Thyroid gland (tissue), 4 donors: Measurements from ENCODE around the gene LAMB3. TPM values are rescaled to one million over a fixed set of nuclear protein-coding genes. Genes with fewer than 3 reads are reported as not detected.

ENCODE experiments used
- DNase-seq, 2 donors: peaks; one replicate each; pipeline ENCODE4 v3.0.0-alpha.2; 2019
- H3K27ac ChIP-seq, 3 donors: fragments of 200-600 bp; sonication (generic); 1 replicate in 2 of 3; 2 replicates in 1 of 3; pipeline ENCODE4 v1.5.1; 2016 to 2019; ENCODE audit warnings: mild to moderate bottlenecking in 1 of 3, moderate library complexity in 1 of 3
- H3K27me3 ChIP-seq: fragments of 200-600 bp; sonication (generic); one replicate; pipeline ENCODE4 v1.5.1; 2019
- H3K36me3 ChIP-seq, 2 donors: fragments of 200-600 bp; sonication (generic); one replicate each; pipeline ENCODE4 v1.5.1; 2016 to 2019
- H3K4me1 ChIP-seq, 2 donors: fragments of 200-600 bp; sonication (generic); one replicate each; pipeline ENCODE4 v1.5.1; 2017 to 2019
- H3K4me3 ChIP-seq, 3 donors: fragments of 200-600 bp; sonication (generic); replicated peaks in 1 of 3; 1 replicate in 2 of 3; 2 replicates in 1 of 3; pipeline ENCODE4 v1.5.1; 2016; ENCODE audit warnings: mild to moderate bottlenecking in 1 of 3
- H3K9me3 ChIP-seq: fragments of 200-600 bp; sonication (generic); one replicate; pipeline ENCODE4 v1.5.1; 2017
- CTCF ChIP-seq, 6 experiments: fragments of 200-600 bp in 3 of 6; fragments of 450-650 bp in 3 of 6; sonication (generic) in 3 of 6; IDR thresholded peaks; one replicate each; pipeline ENCODE4 v1.5.1; 2016 to 2019; ENCODE audit warnings: antibody characterized with exemption in 6 of 6, mild to moderate bottlenecking in 2 of 6, inconsistent platforms in 1 of 6, moderate library complexity in 1 of 6
- POLR2A ChIP-seq, 2 donors: fragments of 450-650 bp; IDR thresholded peaks; one replicate each; pipeline ENCODE4 v1.6.1; 2017; ENCODE audit warnings: antibody characterized with exemption in 2 of 2, mild to moderate bottlenecking in 2 of 2, moderate library complexity in 1 of 2
- WGBS, 2 donors: methylation state at CpG; one replicate each; pipeline ENCODE4 v1.1.5; 2017; 5-methylcytosine and 5-hydroxymethylcytosine counted together
- intact Hi-C: fragments of 100-400 bp; cut with DNase I; formaldehyde crosslinking; loops from one replicate; pipeline ENCODE4 v1.15.1; 2023
- total RNA-seq, 4 donors: library from RNA; depleted of rRNA; stranded (reverse); fragments of >200 nt; gene quantifications; one replicate each; pipeline ENCODE4 v1.2.3, GENCODE V29; 2016

The LAMB3 gene
- total RNA-seq, 4 donors from 2014 or later: 0.56 to 5.6 (median 2.7) TPM

- TF ChIP-seq POLR2A (IDR thresholded peaks at IDR 0.05) (no peak), CTCF (IDR thresholded peaks at IDR 0.05) (no peak)
- H3K9me3 ChIP-seq: no peaks in the 10 kb centered on the region
- H3K36me3 ChIP-seq: no peaks in the 10 kb centered on the region
- H3K27me3 ChIP-seq: no peaks in the 10 kb centered on the region
- no peaks in the 10 kb centered on the region for H3K4me1 ChIP-seq
- H3K27ac ChIP-seq: no peak overlapping the region
- DNase-seq: no peak
- H3K4me3 ChIP-seq: no peak overlapping the region
- intact Hi-C loops: no loop called here
- WGBS, 2 donors: 83 to 93% methylated on average over 5 of the region's 5 CpGs
These were observed 16.4 kb downstream of the LAMB3 start for GRCh38 chr1:209635850-209636249.

- no peak overlapping the region for H3K27ac ChIP-seq
- H3K4me3 ChIP-seq: no peak overlapping the region
- no peak for TF ChIP-seq CTCF (IDR thresholded peaks at IDR 0.05)
- no peak for TF ChIP-seq POLR2A (IDR thresholded peaks at IDR 0.05)
- DNase-seq: no peak
- no peaks in the 10 kb centered on the region for H3K36me3 ChIP-seq
- no peaks in the 10 kb centered on the region for H3K27me3 ChIP-seq
- H3K9me3 ChIP-seq: no peaks in the 10 kb centered on the region
- intact Hi-C loops: no loop called here
- WGBS, 2 donors: 96% methylated on average over 15 to 20 of the region's 20 CpGs
- H3K4me1 ChIP-seq: no peaks in the 10 kb centered on the region
These were observed 18.1 kb downstream of the LAMB3 start for GRCh38 chr1:209634005-209634737.

GRCh38 chr1:209633335-209633997, 18.8 kb downstream of the LAMB3 start:
- no peak for TF ChIP-seq CTCF (IDR thresholded peaks at IDR 0.05)
- TF ChIP-seq POLR2A (IDR thresholded peaks at IDR 0.05): no peak
- H3K27ac ChIP-seq: no peak overlapping the region
- no peak overlapping the region for H3K4me3 ChIP-seq
- DNase-seq: no peak
- H3K36me3 ChIP-seq: no peaks in the 10 kb centered on the region
- no peaks in the 10 kb centered on the region for H3K27me3 ChIP-seq
- H3K4me1 ChIP-seq: no peaks in the 10 kb centered on the region
- H3K9me3 ChIP-seq: no peaks in the 10 kb centered on the region
- intact Hi-C loops: no loop called here
- WGBS, 2 donors: 95 to 96% methylated on average over 6 of the region's 6 CpGs

GRCh38 chr1:209630383-209631225, 21.6 kb downstream of the LAMB3 start:
- intact Hi-C loops: no loop called here
- WGBS, 2 donors: 61 to 76% methylated on average over 9 to 14 of the region's 17 CpGs
- TF ChIP-seq CTCF (IDR thresholded peaks at IDR 0.05) (no peak), POLR2A (IDR thresholded peaks at IDR 0.05) (no peak)

More at GRCh38 chr1:209630383-209631225, 21.6 kb downstream of the LAMB3 start:
- no peak overlapping the region for H3K27ac ChIP-seq
- no peaks in the 10 kb centered on the region for H3K27me3 ChIP-seq
- no peak for DNase-seq
- no peaks in the 10 kb centered on the region for H3K9me3 ChIP-seq
- H3K4me3 ChIP-seq: no peak overlapping the region
- peaks cover 6 to 20% of the 10 kb centered on the region in 2 donors for H3K4me1 ChIP-seq
- H3K36me3 ChIP-seq: no peaks in the 10 kb centered on the region
